GM10266 (cell line): Measurements from ENCODE around the gene NUF2.
"Not testable (repeated sequence)": the region's sequence is repeated elsewhere in the genome, so short reads cannot be mapped to it uniquely, and the experiment has no call there.

Experiments
- DNase-seq: peaks from one replicate; pipeline ENCODE4 v3.0.0; 2012; ENCODE audit errors: extremely low spot score
- CTCF ChIP-seq: IDR thresholded peaks from 2 replicates; pipeline ENCODE4 v1.5.1; 2012; ENCODE audit warnings: mild to moderate bottlenecking, low read depth; ENCODE audit not compliant: control insufficient read depth, insufficient read depth; ENCODE audit errors: missing control alignments

NUF2 gene

DNA sequence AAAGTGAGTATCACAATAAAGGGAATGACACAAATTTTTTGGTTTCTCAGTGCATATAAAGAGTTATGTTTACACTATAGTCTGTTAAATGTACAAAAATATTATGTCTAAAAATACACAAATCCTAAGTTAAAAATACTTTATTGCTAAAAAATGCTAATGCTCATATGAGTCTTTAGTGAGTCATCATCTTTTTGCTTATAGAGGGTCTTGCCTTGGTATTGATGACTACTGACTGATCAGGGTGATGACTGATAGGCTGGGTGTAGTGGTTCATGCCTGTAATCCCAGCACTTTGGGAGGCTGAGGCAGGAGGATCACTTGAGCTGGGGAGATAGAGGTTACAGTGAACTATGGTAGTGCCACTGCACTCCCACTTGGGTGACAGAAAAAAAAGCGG lies 12.9 kb upstream of the NUF2 start:
- DNase-seq = no peak
- TF ChIP-seq CTCF = no peak

DNA sequence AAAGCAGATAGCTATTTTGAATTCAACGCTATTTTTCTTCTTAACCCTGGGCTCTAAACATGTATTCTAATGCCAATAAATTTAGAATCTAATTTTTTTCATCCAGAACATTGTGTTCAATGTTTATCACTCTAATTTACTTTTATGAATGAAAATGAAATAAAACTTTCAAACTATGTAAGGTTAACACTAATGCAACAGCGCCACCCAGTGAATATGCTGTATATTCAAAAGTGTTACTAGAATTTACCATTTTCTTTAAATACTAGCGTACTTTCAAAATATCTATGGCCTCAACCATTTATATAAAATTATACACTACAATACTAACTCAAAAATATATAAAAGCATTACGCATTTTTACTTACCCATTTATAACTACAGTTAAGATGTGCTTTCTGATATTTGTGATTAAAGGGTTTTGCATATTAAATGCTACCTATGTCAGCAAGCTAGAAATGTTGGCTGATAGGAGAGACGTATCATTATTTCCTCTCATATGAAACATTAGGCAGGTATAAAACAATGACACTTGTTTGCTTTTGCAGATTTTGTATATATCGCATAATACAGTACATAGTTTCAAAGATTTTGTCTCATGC lies 5.9 kb upstream of the NUF2 start:
- peak; percentile 56 for TF ChIP-seq CTCF
- no peak for DNase-seq

DNA sequence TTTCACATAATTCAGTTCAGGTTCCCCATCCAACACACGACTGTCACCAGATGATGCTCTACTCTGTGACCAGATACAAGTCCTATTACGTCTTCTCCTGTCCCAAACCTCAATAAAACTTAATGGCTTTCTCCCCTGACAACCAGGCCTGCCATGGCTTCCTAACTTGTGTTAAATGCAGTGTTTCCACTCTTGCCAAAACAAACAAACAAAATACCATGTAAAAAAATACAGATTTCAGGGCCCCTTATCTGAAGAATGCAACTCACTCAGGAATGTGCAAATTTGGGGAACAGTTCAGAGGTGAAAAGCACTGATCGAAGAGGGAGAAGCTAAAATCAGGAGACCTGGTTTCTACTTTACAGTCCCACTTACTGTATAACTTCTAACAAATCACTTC lies 863 bp upstream of the NUF2 start:
- DNase-seq = no peak

DNA sequence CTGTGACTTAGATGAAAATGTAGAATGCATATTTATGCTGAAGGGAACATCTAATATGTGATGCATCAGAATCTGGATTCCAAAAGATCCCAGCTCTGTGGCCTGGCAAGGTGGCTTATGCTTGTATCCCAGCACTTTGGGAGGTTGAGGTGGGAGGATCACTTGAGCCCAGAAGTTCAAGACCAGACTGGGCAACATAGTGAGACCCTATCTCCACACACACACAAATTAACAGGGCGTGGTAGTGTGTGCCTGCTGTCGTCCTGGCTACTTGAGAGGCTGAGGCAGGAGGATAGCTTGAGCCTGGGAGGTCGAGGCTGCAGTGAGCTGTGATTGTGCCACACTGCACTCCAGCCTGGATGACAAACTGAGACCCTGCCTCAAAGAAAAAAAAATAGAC lies 1.6 kb downstream of the NUF2 start:
- DNase-seq = not testable (repeated sequence)

More for the DNA sequence above, 863 bp upstream of the NUF2 start:
- TF ChIP-seq CTCF = no peak

DNA sequence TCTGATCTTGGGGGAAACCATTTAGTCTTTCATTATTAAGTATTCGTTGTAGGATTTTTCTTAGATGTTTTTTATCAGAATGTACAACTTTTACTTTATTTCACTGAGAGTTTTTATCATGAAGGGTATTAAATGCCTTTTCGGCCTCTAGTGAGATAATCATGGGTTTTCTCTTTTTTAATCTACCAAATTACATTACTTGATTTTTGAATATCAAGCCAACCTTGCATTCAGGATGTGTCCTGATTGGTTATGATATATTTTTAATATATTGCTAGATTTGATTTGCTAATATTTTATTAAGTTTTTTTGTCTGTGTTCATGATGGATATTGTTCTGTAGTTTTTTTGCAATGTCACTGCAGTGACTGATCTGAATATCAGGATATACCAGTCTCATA lies 9.4 kb downstream of the NUF2 start:
- DNase-seq = no peak
- no peak for TF ChIP-seq CTCF

DNA sequence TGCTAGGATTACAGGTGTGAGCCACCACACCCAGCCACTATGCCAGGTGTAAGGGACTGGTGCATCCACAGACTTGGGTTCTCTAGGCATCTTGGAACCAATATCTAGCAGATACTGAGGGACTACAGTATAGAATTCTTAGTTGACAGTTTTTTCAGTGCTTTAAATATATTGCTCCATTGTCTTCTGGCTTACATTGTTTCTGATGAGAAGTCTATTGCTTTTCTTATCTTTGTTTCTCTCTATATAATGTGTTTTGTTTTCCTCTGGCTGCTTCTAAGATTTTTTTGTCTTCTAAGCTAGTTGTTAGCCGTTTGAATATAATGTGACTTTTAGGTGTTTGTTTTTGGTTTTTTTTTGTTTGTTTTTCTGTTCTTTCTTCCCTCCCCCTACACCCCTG lies 13.5 kb downstream of the NUF2 start:
- no peak for TF ChIP-seq CTCF

DNA sequence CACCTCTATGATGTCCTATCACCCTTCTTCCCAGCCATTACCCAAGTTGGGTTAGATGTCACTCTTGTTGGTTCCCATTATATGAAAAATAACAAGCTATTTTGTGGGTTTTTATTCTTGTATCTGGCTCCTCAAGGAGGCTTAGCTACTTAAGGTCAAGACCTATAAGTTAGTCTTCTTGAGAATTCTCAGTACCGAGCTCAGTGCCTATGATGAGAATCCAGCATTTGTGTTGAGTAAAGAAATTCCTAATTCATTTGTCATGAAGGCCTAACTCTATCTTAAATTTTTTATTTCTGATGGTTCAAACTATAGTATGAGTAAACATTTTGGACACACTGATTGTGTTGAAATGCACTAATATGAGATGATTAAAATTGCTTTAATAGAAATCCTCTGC lies 15.9 kb downstream of the NUF2 start:
- DNase-seq = no peak
- no peak for TF ChIP-seq CTCF

More for the DNA sequence above, 13.5 kb downstream of the NUF2 start:
- no peak for DNase-seq

GRCh38 chr1:163346326-163346870 lies 24.6 kb downstream of the NUF2 start:
- TF ChIP-seq CTCF = no peak
- DNase-seq = no peak
